Inflammatory macrophage treated with lipopolysaccharide for 4 hours (primary cell): ENCODE data around the gene C9orf85.
A peak's percentile ranks its signal among the peaks of the same experiment; 100 is the strongest.
"Not testable (repeated sequence)": the region's sequence is repeated elsewhere in the genome, so short reads cannot be mapped to it uniquely, and the experiment has no call there.

Source experiments
- DNase-seq: peaks from one replicate; pipeline ENCODE4 v3.0.0-alpha.2; 2020

C9orf85 gene

GRCh38 chr9:71954652-71955051 lies 43.2 kb downstream of the C9orf85 start:
- not testable (repeated sequence) for DNase-seq

GRCh38 chr9:71955300-71955915 lies 44.0 kb downstream of the C9orf85 start:
- peak; percentile 19 for DNase-seq

DNA sequence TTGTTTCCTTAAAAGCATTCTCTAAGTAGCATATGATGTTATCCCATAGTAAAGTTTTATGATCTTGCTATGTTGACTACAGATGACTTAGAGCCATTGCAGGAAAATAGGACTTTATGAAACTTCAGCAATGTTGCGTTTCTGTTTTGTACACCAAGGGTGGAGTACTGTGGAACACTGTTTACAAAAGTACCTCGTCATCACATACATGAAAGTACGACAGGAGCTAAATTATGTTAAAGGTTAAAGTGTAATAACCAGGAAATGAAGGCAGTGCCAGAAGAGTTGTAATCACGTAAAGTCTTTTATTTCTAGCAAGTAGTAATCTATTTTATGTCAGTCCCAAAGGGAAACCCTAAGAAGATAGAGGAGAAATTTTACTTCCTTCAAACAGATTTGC lies 50.9 kb downstream of the C9orf85 start:
- DNase-seq, result no peak

DNA sequence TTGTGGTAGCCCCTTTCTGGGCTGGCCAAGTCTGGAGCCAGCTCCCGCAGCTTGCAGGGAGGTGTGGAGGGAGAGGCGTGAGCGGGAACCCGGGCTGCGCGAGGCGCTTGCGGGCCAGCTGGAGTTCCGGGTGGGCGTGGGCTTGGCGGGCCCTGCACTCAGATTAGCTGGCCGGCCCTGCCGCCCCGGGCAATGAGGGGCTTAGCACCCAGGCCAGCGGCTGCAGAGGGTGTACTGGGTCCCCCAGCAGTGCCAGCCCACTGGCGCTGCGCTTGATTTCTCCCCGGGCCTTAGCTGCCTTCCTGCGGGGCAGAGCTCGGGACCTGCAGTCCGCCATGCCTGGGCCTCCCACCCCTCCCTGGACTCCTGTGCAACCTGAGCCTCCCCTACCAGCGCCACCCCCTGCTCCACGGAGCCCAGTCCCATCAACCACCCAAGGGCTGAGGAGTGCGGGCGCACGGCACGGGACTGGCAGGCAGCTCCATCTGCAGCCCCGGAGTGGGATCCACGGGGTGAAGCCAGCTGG lies 52.1 kb downstream of the C9orf85 start:
- not testable (repeated sequence) for DNase-seq

DNA sequence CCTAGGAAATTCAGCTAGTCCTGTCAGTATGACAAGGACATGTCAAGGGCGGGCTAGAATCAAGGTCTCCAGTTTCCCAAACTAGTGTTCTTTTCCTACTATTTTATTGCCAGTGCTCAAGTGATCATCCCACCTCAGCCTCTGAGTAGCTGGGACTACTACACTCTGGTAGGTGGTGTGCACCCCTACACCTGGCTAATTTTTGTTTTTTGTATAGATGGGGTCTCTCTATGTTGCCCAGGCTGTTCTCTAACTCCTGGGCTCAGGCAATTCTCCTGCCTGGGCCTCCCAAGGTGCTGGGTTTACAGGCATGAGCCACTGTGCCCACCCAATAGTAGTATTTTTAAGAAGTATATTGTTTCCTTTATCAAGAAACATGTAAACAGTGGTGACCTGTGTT lies 54.0 kb downstream of the C9orf85 start:
- DNase-seq, result no peak

- no peak for DNase-seq
Observed at GRCh38 chr9:71966601-71967000, 55.2 kb downstream of the C9orf85 start.

DNA sequence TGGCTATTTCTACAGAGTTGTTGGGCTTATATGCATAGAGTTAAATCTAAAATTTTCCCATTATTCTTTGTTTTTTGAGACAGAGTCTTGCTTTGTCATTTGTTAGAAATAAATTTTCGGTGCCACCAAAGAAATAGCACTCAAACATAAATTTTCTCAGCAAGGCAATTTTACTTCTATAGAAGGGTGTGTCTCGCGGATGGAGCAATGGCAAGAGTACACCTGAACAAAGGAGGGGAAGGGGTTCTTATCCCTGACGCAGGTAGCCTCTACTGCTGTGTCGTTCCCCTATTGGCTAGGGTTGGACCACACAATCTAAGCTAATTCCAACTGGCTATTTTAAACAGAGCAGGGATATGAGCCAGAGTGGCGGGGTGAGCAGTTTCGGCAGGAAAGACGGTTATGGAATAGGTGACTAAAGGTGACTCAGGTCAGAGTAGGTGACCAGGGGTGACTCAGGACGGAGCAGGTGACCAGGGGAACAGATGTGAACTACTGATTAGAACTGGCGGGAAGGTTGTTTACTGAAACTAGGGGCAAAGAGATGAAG lies 57.2 kb downstream of the C9orf85 start:
- DNase-seq, result no peak

- DNase-seq, result no peak
Observed at GRCh38 chr9:71975833-71976232, 64.4 kb downstream of the C9orf85 start.

DNA sequence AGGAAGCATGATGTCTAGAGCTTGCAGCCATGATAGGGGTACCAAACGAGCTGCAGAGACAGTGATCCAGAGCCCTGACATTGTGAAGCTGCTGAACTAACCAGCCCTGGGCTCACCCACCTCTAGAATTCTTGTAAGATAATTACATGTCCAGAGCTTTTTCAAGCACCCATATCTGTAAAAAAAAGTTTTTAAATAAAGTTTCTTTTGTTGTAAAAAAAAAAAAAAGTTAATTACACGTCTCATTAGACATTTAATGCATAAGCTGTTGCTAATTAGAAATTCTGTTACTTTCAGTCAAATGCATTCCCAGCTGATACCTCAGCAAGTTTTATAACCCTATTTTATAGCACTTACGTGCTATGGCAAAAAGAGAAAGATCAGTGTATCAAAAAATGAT lies 65.6 kb downstream of the C9orf85 start:
- DNase-seq, result no peak

DNA sequence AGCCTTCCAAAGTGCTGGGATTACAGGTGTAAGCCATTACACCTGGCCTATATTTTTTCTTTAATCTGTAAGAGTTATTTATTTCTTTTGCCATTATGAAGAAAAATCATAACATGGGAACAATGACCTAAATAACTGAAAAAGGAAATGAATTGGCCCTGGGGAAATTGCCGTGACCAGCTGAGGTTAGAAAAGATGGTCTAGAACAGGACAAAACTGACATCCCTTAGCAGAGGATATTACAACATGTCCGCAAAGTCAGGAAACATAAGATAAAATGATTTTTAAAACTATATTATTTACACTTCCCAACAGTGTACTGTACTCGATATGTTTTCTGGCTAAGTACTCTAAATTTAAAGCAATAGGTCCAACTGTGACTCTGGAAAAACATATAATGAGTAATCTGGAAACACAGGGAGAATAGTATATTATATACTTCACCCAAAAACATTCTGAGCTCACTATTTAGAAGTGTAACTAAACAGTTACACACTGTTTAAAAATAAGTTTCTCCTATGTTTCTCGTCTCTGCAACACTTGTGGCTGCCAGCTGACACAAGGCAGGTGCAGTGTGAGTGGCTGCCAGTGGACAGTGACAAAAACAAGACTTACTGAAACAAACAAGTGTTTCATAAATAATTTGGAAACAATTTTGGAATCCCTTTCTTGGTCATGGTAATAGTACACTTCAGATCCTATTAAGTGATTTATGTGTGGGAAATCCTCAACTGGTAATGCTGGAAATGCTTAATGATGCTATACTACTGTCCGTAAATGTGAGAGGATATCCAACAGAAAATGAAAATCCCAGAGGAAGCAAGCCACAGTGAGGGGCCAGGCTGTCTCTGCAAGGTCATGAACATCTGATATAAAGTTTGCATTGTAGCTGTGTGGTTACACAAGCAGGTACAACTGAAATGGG lies 69.1 kb downstream of the C9orf85 start:
- DNase-seq, result no peak

- DNase-seq, result no peak
Observed at GRCh38 chr9:71981944-71982343, 70.5 kb downstream of the C9orf85 start.

GRCh38 chr9:71984403-71984802 lies 73.0 kb downstream of the C9orf85 start:
- DNase-seq, result no peak

GRCh38 chr9:71984831-71985281 lies 73.4 kb downstream of the C9orf85 start:
- no peak for DNase-seq

- DNase-seq, result no peak
Observed at GRCh38 chr9:71985297-71985911, 74.0 kb downstream of the C9orf85 start.

GRCh38 chr9:71986900-71987299 lies 75.5 kb downstream of the C9orf85 start:
- DNase-seq, result no peak

GRCh38 chr9:71987471-71988371 lies 76.3 kb downstream of the C9orf85 start:
- DNase-seq, result no peak

GRCh38 chr9:71990466-71990865 lies 79.0 kb downstream of the C9orf85 start:
- no peak for DNase-seq

DNA sequence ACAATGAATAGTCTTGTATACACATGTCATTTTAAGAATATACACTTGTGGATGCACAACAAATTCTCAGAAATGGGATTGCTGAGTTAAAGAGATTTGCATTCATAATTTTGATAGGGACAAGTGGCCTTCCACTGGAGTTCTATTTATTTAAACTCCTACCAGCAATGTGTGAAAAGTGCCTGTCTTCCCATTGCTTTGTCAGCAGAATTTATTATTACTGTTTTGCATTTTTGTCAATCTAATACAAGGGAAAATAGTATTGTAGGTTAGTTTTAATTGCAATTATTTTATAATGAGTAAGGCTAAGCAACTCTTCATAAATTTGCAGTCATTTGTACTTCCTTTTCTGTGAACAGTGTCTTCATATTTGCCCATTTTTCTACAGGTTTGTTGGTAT lies 94.0 kb downstream of the C9orf85 start:
- DNase-seq, result no peak

GRCh38 chr9:72006501-72006900 lies 95.1 kb downstream of the C9orf85 start:
- no peak for DNase-seq

- not testable (repeated sequence) for DNase-seq
Observed at GRCh38 chr9:72007726-72008125, 96.3 kb downstream of the C9orf85 start.

DNA sequence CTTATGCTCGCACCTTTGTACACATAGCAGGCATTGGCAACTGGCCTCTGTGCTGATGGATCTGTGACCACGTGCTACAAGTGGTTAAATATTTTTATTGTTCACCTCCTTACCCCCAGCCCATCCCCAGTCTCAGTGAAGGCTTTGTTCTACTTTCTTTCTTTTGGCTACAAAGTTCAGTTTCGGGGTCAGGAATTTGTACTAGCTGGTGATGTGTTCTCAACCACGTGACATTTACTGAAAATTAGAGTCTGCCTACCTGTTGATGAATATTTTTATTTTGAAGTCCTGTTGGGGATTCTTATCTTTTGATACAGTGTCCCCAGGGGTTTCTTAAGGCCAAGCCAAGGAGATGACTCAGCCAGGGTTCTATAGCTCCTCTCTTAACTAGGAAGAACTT lies 101.2 kb downstream of the C9orf85 start:
- no peak for DNase-seq

DNA sequence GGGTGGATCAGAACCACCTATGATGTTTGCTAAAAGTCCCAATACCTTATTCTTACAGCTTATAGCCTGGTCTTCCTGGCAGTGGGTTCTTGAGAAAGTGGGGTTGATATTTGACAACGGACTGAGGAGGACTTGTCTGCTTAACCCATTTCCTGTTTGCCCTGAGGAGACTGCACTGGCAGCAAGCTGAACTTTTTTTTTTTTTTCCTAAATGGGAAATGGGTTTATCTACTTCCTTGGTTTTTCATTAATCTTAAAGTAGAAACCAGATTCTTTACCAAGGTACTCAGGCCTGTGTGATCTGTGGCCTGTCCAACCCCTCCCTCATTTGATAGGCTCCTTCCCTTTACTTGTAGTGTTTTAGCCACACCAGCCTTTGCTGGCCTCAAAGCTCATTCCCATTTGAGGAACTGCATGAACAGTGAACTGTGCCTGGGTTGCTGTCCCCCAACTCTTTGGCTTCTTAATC lies 101.9 kb downstream of the C9orf85 start:
- no peak for DNase-seq
